TTC549 (cell line): ENCODE measurements around the gene MINAR1.

ENCODE experiments used
- FAIRE-seq: peaks from 2 replicates; lab custom pipeline; 2012; peaks lifted over from hg19 to GRCh38; lab: Jason Lieb, UNC

MINAR1 gene

GRCh38 chr15:79432345-79433275 lies 474 bp downstream of the MINAR1 start:
- no peak for FAIRE-seq

GRCh38 chr15:79433276-79433990 lies 1.3 kb downstream of the MINAR1 start:
- no peak for FAIRE-seq

- no peak for FAIRE-seq
These were observed 2.2 kb downstream of the MINAR1 start for GRCh38 chr15:79434361-79434760.

- FAIRE-seq: no peak
These were observed 4.1 kb downstream of the MINAR1 start for GRCh38 chr15:79436037-79436780.

- FAIRE-seq: no peak
These were observed 5.3 kb downstream of the MINAR1 start for GRCh38 chr15:79437275-79438000.

GRCh38 chr15:79439236-79439635 lies 7.1 kb downstream of the MINAR1 start:
- FAIRE-seq: no peak

- no peak for FAIRE-seq
These were observed 8.3 kb downstream of the MINAR1 start for GRCh38 chr15:79440355-79440908.

GRCh38 chr15:79442911-79443310 lies 10.8 kb downstream of the MINAR1 start:
- no peak for FAIRE-seq

- FAIRE-seq: no peak
These were observed 14.9 kb downstream of the MINAR1 start for GRCh38 chr15:79447060-79447459.

- FAIRE-seq: no peak
These were observed 18.5 kb downstream of the MINAR1 start for GRCh38 chr15:79450648-79451047.

- no peak for FAIRE-seq
These were observed 19.3 kb downstream of the MINAR1 start for GRCh38 chr15:79451361-79451999.

- FAIRE-seq: no peak
These were observed 20.3 kb downstream of the MINAR1 start for GRCh38 chr15:79452244-79453051.

- no peak for FAIRE-seq
These were observed 21.3 kb downstream of the MINAR1 start for GRCh38 chr15:79453446-79453845.

GRCh38 chr15:79454063-79454462 lies 21.9 kb downstream of the MINAR1 start:
- no peak for FAIRE-seq

- FAIRE-seq: no peak
These were observed 23.2 kb downstream of the MINAR1 start for GRCh38 chr15:79455361-79455760.

- FAIRE-seq: no peak
These were observed 23.8 kb downstream of the MINAR1 start for GRCh38 chr15:79455943-79456342.

GRCh38 chr15:79458491-79458890 lies 26.4 kb downstream of the MINAR1 start:
- no peak for FAIRE-seq

GRCh38 chr15:79459666-79460065 lies 27.5 kb downstream of the MINAR1 start:
- no peak for FAIRE-seq

GRCh38 chr15:79463043-79463780 lies 31.1 kb downstream of the MINAR1 start:
- no peak for FAIRE-seq
